ENCODE measurements around the gene PLPP3.

DNA sequence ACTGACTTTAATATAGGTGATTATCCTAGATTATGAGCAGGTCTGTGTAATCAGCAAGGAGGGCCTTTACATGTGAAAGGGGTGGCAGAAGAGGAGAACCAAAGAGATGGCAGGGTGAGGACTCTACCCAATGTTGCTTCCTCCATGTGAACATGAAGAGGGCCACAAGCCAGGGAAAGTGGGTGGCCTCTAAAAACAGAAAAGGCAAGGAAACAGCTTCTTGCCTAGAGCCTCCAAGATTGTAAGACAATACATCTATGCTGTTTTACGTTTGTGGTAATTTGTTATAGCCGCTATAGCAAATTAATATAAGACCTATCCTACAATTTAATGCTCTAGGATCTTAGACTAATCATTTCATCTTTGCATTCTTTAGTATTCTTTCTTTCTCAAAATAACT, 85.5 kb downstream of the PLPP3 start:
- TF ChIP-seq, protein P1, sequence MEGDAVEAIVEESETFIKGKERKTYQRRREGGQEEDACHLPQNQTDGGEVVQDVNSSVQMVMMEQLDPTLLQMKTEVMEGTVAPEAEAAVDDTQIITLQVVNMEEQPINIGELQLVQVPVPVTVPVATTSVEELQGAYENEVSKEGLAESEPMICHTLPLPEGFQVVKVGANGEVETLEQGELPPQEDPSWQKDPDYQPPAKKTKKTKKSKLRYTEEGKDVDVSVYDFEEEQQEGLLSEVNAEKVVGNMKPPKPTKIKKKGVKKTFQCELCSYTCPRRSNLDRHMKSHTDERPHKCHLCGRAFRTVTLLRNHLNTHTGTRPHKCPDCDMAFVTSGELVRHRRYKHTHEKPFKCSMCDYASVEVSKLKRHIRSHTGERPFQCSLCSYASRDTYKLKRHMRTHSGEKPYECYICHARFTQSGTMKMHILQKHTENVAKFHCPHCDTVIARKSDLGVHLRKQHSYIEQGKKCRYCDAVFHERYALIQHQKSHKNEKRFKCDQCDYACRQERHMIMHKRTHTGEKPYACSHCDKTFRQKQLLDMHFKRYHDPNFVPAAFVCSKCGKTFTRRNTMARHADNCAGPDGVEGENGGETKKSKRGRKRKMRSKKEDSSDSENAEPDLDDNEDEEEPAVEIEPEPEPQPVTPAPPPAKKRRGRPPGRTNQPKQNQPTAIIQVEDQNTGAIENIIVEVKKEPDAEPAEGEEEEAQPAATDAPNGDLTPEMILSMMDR (IDR thresholded peaks at IDR 0.05), result no peak
- no peak for TF ChIP-seq POLR2AphosphoS5 (IDR thresholded peaks at IDR 0.05)
- no peak for TF ChIP-seq POLR2A (IDR thresholded peaks at IDR 0.05)
